GM19452 (cell line): Measurements from ENCODE around the gene GCN1.

Source experiments
- ATAC-seq: cut with Tn5 transposase; IDR thresholded peaks from one replicate; pipeline ENCODE4 v1.9.1; 2021; ENCODE audit not compliant: unreplicated experiment

Gene GCN1

GRCh38 chr12:120150919-120151525 is 43.5 kb downstream of the GCN1 start:
- no peak for ATAC-seq

GRCh38 chr12:120148011-120148410 is 46.5 kb downstream of the GCN1 start:
- ATAC-seq: no peak

DNA sequence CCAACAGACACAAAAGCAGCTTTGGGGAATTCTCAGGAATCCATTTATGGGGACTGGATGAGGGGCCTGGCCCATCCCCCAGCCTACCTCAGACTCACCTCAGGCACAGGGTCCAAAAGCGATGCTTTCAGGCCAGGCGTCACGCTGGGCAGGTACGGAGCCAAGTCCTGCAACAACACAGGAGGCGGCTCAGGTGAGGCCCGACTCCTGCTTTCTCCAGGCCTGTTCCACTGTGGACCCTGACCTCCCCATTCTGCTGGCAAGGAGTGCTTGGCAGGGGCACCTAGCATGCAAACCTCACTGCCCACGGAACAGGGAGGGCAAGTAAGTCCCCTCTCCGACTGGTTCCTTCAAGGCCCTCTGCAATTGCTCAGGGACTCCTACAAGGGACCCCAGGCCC is 49.4 kb downstream of the GCN1 start:
- no peak for ATAC-seq

GRCh38 chr12:120144215-120144614 is 50.3 kb downstream of the GCN1 start:
- ATAC-seq: no peak

GRCh38 chr12:120142231-120142877 is 52.2 kb downstream of the GCN1 start:
- ATAC-seq: no peak

GRCh38 chr12:120141336-120141735 is 53.2 kb downstream of the GCN1 start:
- ATAC-seq: no peak

DNA sequence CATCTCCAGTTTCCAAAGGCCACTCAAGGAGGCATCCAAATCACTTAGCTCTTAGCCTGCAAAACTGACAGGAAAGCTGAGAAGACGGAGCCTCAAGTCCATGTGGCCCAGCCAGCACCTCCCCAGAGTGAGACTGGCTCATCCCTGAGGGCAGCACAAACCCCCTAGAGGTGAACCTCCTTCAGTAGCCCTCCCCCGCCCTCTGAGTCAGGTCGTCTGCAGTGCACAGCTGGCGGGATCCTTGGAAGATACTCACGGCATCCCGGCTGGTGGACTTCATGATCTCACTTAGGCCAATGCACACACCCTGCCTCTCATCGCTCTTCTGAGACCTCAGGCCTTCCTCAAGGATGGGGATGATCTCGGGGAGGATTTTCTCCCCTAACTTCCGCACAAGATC is 53.9 kb downstream of the GCN1 start:
- ATAC-seq: no peak

- ATAC-seq: no peak
Observed at GRCh38 chr12:120139958-120140357, 54.6 kb downstream of the GCN1 start.

DNA sequence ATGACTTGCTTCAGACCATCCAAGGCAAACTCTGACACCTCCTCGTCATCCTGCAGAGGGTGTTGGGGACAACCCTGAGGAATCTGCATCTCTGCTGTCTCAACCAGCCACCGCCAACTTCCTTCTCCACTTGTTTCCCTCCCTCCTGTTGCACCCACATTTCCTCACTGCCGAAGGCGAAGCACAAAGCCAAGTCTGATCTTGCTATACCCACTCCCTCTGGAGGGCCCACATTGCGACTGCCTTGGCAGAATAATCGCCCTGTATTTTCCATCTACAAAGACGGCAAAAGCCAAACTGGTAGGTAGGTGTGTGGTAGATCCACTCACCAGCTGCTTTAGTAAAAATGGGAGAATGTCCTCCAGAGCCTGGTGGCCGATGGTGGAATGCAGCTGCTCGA is 56.1 kb downstream of the GCN1 start:
- ATAC-seq: no peak

GRCh38 chr12:120137833-120138232 is 56.7 kb downstream of the GCN1 start:
- ATAC-seq: no peak

DNA sequence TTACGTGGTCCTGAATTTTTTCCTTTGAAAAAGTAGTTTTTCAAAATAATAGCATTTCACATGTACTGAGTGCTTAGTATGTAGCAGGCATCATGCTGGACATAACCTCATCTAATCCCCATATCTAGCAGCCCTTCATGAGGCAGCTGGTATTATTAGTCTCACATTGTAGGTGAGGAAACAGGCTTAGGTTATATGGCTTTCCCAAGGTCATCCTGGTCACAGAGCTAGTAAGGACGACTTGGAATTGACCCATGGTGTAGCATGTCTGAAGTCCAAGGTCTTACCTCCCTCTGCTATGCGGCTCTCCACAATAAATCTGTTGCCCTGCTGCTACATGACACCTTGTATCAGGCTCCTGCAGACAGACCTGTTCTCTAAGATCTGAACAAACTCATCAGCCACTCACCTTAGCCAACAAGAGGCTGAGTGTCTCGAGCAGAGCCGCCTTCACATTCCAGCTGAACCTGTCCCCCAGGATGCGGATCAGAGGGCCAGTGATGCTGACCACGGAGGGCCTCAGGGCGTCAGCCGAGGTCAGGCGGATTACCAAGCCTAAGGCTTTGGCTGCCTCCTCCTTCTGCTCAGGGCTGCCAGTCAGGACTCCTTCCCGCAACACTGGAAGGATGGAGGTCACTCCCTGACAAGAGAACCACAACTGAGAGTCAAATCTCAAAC is 58.3 kb downstream of the GCN1 start:
- no peak for ATAC-seq

GRCh38 chr12:120134307-120134980 is 60.1 kb downstream of the GCN1 start:
- no peak for ATAC-seq

- peak; percentile 89 for ATAC-seq
Observed at GRCh38 chr12:120132863-120133385, 61.6 kb downstream of the GCN1 start.

- ATAC-seq: no peak
Observed at GRCh38 chr12:120132054-120132836, 62.3 kb downstream of the GCN1 start.

DNA sequence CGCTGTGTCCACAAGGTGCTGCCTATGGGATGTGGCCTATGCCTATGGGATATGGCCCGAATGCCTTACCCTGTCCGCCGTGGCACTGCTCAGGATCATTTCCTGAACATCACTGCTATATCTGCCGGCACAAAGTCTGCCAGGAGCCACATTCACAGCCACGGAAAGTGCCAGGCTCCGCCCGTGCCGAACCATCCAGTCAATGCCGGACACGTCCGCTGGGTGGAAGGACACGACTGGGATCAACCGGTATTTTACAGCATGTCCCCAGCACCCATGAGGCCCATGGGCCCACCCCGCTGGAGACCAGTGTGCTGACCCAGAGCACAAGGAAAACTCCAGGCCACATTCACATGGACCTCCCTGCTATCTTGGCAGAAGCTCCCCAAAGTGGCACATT is 63.4 kb downstream of the GCN1 start:
- ATAC-seq: no peak

DNA sequence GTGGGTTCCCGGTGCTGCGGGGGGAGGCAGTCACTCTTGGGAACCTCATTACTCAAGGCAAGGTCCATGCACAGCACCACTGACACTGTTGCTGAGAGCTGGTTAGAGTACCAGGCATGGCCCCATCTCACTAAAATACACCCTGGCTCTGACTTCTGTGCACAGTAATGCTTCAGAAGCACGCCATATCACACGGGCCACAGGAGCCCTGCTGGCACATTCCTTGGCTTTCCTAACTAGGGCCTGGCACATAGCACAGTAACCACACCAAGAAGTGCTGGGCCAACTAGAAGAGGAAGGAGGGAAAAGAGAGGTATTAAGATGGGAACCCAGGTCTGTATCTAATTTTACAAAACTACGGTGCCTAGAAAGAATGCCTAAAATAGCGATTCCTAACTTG is 64.5 kb downstream of the GCN1 start:
- ATAC-seq: no peak

- no peak for ATAC-seq
Observed at GRCh38 chr12:120126635-120127005, 67.9 kb downstream of the GCN1 start.

DNA sequence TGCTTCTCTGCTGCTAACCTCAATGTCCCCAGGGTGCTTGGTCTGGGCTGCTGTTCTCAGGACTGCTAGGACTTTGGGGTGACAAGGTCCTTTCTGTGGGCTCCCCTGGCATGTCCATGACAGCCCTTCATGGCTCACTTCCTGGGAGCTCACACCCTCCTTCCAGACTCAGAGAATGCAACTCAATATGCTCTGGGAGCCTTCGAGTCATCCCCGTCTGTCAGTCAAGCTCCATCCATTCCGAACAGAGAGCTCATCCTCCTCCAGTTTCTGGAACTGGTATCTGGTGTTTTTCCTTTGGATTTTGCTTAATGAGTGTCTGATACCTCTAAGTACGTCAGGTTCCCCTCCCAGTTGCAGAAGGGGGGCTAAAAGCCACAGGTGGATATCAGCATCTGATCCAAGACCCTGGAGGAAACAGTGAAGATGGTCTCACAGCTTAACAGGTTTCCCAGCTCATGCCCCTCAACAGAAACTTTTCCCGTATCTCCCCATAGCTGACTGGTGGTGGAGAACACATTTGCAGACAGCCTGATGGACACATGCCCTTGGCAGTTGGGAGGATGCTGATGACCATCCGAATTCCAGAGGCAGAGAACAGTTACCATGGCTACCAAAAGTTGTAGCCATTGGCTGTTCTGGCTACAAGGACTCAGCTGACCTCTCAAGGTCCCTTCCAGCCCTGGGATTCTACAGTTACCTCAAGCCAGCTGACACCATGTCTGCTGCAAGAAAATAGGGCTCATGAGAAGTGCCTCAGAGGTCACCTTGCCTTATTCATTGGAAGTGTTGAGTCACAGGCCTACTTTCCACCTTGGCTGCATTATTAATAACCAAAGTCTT is 68.5 kb downstream of the GCN1 start:
- ATAC-seq: no peak

DNA sequence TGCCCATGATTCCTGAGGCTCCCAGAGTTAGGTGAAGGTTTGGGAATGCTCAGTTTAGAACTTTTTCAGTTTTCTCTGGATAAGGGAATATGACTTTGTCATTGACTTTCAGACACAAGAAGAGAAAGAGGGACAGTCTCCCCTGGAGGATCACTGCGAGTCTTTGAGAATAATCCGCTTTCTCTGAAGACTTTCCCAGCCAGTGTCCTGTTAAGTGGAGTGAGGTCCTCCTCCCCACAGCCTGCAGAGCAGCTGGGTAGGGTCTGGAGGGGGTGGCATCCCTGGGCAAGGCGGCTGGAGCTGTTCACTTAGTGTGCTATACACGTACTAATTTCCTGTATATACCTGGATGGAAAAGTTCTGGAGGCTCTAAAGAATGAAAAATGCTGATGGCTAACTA is 69.5 kb downstream of the GCN1 start:
- ATAC-seq: no peak

GRCh38 chr12:120121766-120122293 is 72.7 kb downstream of the GCN1 start:
- peak; percentile 41 for ATAC-seq
